ENCODE results near the gene MCOLN1.

MCOLN1 gene

GRCh38 chr19:7549429-7550148, 27.2 kb downstream of the MCOLN1 start:
- no peak for TF ChIP-seq CTCF (IDR thresholded peaks at IDR 0.05; ENCODE audit: low read depth, low read length)
- DNase-seq (ENCODE audit: extremely low read depth, low read depth), result no peak

- DNase-seq (ENCODE audit: extremely low read depth, low read depth), result no peak
- no peak for TF ChIP-seq CTCF (IDR thresholded peaks at IDR 0.05; ENCODE audit: low read depth, low read length)
These were observed 27.8 kb downstream of the MCOLN1 start for GRCh38 chr19:7550169-7550770.

GRCh38 chr19:7550987-7551761, 28.8 kb downstream of the MCOLN1 start:
- TF ChIP-seq CTCF (IDR thresholded peaks at IDR 0.05; ENCODE audit: low read depth, low read length), result no peak
- no peak for DNase-seq (ENCODE audit: extremely low read depth, low read depth)

GRCh38 chr19:7552781-7553180, 30.4 kb downstream of the MCOLN1 start:
- DNase-seq (ENCODE audit: extremely low read depth, low read depth), result no peak

GRCh38 chr19:7554565-7554964, 32.1 kb downstream of the MCOLN1 start:
- DNase-seq (ENCODE audit: extremely low read depth, low read depth), result no peak
- TF ChIP-seq CTCF (IDR thresholded peaks at IDR 0.05; ENCODE audit: low read depth, low read length), result no peak

More at GRCh38 chr19:7552781-7553180, 30.4 kb downstream of the MCOLN1 start:
- no peak for TF ChIP-seq CTCF (IDR thresholded peaks at IDR 0.05; ENCODE audit: low read depth, low read length)

- no peak for DNase-seq (ENCODE audit: extremely low read depth, low read depth)
- TF ChIP-seq CTCF (IDR thresholded peaks at IDR 0.05; ENCODE audit: low read depth, low read length), result no peak
These were observed 32.8 kb downstream of the MCOLN1 start for GRCh38 chr19:7554990-7555864.
